HG03378 (cell line): Measurements from ENCODE around the gene NEO1.

ENCODE experiments used
- ATAC-seq: cut with Tn5 transposase; IDR thresholded peaks from one replicate; pipeline ENCODE4 v1.9.1; 2021; ENCODE audit warnings: mild to moderate bottlenecking, moderate library complexity; ENCODE audit not compliant: unreplicated experiment

NEO1 gene

DNA sequence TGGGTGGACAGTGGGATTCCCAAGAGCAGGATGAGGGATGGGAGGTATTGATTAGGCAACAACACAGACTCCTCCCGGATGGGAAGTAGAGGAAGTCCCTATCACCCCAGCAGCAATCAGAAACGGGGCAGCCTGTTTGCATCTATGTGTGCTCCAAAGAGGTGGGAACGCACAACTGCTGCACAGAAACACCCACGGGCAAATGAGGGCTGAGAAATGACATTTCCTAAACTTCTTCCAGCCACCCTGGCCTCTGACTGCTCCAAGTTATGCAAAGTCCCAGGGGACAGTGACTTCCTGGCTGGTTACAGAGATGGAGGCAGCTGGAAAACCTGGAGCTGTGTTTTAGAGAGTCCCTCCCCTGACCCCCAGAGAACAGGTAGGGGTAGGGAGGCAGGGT is 273.9 kb downstream of the NEO1 start:
- ATAC-seq: no peak

DNA sequence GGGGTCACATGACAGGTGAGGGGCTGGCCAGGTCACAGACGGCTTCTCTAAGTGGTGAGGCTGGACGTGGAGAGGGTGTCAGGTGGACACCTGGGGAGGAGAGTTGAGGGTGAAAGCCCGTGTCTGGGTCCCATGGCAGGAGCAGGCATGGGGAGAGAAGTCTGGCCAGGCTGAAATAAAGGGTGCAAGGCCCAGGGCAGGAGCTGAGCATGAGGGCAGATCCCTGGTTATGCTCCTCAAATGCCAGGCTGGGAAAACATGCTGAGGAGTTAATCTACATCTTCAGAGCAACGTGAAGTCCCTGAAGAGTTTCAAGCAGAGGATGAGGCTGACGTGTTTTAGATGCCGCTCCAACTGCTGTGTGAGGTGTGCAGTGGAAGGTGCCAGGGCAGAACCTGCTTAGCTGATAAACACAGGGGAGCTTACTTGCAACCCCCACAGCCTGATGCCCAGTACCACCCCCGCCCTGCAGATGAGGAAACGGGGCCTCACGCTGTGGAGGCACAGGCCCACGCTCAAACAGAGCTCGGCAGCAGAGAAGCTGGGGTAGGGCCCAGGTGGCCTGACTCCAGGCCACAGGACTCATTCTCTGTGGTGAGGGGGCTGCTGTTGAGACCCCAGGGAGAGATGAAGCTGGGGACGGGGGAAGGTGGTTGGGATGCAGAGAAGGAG is 276.0 kb downstream of the NEO1 start:
- ATAC-seq: no peak

DNA sequence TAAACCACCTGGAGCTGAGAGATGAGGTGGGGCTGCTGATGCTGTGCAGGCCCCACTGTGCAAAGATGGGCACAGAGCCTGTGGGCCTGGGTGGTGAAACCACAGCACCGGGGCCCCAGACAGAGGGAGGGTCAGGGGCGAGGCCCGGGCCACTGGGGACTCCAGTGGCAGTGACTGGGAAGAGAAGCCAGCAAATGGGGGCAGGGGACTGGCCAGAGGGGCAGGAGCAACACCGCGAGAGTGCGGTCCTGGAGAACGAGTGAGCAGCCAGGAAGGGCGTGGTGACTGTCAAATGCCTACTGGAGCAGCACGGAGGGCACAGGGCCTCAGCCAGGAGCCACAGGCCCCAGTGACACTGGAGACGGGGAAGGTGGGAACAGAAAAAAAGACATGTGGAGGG is 276.7 kb downstream of the NEO1 start:
- no peak for ATAC-seq

DNA sequence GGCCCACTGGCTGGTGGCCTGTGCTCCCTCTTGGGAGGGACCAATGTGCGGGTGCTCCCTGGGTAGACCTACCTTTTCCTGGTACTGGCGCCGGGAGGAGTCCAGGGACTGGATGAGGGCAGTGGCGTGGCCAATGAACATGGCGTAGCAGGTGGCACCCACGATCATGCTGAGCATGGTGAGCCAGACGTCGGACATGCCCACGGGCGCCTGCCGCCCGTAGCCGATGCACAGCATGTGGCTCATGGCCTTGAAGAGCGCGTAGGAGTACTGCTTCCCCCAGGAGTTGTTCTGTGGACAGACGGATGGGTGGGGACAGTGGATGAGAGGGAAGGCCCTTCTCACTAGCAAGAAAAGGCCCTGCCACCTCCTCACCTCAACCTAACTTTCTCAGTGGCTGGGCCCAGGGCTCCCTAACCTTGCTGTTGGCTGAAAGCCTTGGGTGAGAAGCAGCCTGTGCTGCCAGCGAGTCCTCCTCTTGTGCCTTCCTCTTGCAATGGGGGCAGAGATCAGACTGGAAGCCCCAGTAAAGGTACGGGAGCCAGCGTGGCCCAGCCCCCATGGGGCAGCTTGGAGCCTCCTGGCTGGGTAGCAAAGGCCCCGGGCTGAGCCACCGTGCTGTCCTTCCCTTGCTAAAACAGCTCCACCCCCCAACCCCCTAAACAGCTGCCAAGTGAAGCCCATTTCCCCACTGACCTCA is 277.4 kb downstream of the NEO1 start:
- ATAC-seq: no peak

DNA sequence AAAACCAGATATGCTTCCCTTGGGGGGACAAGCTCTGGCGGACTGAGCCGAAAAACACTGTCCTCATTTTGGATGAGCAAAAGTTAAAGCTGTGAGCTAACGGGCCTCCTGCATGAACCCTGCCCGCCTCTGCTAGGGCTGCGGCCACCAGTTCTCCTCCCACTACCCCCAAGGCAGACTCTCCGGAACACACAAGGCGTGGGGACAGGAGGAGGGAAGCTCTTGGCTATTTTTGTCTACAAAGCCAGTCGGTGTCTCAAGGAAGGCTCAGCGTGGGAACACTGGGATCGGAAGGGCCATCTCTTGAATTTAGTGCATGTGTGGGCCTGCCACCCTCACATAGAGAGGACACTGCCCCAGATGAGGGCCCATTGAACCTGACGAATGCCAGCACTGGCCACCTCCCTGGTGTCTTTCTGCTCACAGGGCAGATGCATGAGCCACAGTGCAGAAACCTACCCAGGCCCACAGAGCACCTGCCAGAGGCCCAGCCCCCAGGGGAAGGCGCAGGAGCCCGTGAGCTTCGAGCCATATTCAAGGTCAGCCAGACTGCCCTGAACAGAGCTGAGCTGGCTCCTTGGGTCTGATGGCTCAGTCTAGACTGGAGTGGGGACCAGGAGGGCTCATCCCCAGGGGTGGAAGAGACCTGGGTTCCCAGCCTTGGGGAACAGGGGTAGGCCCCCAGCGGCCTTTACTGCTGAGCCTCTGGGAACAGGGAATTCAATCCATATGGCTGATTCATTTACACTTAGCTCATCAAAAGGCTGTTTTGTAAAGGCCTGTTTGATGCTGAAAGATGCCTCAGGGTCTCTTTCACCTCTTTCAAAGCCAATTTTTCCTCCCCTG is 278.2 kb downstream of the NEO1 start:
- no peak for ATAC-seq

DNA sequence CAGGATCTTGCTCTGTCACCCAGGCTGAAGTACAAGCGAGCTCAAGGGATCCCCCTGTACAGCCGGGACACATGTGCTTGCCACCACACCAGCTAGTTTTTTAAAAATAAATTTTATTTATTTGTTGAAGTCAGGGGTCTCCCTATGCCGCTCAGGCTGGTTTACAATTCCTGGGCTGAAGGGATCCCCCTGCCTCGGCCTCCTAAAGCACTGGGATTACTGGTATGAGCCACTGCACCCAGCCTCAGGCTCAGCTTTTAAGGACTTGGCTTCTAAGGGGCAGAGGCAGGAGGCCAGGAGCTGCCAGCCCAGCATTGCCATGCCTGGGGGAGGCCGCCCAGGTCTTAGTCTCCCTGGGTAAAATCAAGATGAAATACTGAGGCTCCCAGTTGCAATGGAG is 279.2 kb downstream of the NEO1 start:
- ATAC-seq: no peak

DNA sequence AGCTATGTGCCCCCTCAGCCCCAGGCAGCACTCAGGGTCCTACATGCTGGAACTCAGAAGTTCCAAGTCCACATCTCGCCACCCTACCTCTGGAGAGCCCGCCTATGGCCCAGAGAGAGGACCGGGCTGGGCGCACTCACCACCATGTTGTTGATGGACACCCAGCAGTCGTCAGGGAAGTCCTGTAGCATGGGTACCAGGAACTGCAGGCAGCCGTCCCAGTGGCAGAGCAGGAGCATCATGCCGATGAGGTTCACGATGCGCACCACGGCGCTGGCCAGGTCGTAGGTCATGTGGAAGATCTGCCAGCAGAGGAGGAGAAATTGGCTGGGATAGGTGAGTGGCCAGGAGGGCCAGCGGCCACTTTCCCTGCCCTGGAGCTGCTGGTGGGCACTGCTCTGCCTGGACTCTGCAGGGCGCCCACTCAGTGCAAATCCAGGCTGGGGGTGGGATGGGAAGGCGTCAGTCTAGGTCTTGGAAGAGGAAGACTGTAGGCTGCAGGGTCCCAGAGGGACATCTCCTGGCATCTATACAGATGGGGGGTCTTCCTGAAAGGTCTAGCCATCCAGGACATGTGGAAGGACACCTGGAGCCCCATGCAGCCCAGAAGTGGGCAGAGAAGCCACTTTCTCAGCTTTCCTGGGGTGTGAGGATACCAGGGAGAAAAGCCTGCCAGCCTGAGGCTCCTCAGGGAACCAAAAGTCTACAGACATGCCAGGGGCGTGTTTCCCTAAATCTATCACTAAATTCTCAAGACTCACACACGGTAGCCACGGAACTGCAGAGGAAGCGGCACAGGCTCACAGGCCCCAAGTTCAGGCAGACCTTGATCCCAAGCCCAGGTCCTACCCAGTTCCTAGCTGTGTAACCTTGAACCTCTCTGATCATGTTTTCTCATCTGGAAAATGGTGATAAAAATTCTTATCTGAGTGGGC is 280.0 kb downstream of the NEO1 start:
- no peak for ATAC-seq

DNA sequence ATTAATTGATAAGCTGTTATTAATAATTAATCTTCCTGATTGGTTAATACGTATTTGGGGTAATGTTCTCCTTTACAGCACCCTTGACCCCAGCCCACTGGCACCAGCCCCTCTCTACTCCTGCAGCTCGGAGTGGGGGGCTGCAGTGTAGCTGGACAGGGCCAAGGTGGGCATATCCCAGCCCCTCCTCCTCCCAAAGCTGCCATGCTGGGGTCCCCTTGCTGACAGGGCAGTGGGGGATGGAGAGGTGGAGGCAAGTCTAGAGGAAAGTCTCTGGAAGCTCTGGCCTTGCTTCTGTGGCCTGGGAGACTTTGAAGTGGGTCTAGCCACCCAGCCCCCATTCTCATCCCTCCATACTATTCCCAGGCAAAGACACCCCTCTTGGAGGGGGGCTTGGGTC is 280.7 kb downstream of the NEO1 start:
- no peak for ATAC-seq

DNA sequence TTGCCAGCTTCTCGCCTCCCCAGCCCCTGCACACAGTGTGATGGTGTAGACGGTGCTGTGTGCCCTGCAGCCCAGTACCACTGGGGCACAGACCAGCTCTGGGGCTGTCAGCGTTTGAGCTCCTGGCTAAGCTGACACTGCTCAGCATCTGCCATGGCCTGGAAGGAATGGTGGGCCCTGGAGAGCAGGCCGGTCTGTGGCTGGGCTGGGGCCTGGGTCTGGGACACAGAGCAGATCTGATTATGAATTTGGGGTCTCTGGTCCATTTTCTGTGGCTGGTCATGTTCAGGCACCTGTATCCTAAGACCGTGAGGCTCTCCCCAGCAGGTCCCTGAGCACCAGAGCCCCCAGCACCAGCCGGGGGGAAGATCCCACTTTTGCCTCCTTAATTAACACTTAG is 281.8 kb downstream of the NEO1 start:
- no peak for ATAC-seq

DNA sequence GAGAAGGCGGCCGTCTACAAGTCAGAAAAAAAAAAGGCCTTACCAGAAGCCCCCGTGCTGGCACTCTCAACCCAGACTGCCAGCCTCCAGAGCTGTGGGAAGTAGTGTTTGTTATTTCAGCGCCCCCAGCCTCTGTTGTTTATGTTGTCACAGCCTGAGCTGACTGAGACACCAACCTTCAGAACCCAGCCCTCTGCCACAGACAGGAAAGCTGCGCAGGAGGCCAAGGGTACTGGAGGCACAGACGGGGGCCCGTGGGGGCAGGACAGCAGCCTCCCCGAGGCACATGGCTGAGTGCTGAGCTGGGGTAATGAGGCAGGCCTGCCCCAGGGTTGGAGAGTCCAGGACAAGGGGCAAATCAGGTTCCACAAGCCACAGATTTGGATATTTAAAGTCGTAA is 282.8 kb downstream of the NEO1 start:
- no peak for ATAC-seq

DNA sequence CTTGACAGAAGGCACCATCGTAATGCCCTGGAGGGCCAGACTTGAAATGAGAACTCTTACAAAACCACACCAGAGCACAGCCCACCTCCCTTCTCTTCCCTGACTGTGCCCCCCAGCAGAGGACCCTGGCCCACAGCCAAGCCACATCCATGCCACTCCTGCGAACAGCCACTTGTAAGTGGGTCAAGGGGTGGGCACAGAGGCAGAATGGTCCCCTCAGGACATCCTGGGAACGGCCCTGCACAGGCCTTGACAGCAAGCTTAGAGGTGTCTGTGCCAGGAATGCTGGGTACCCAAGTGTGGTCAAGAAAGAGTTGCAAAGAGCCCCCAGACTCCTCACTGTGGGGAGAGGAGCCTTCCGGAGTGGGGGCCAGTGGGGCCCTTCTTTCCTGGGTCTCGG is 283.2 kb downstream of the NEO1 start:
- no peak for ATAC-seq

DNA sequence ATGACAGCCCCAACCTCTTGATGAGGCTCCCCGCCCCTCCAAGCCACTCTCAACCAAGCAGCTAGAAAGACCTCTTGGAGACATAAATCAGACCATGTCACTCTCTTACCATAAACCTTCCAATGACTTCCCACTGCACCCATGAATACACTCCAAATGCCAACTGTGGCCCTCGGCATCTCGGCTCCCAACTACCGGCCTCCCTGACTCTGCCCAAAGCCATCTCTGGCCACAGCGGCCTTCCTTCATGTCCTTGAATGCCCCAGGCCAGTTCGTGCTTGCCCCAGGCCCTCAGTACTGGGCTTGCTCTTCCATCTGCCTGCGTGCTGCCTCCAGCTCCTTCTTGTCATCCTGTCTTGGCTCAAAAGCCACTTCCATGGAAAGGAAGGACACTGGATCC is 284.5 kb downstream of the NEO1 start:
- ATAC-seq: no peak

DNA sequence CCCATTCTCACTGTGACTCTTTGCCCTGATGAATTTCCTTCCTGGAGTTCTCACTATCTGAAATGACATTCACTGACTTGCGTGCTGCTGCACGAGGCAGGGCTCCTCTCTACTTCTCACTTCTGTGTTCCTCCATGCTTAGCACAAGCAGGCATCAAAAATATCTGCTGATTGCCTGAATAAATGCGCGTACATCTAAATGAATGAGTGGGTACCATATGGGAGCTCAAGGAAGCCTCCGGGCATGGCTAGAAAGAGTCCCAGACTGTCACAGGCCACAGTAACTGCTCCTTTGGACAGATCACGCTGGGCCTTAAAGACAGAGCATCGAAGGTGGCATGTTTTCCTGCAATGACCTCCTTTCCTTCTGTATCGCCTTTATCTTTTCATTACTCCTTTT is 284.9 kb downstream of the NEO1 start:
- no peak for ATAC-seq

DNA sequence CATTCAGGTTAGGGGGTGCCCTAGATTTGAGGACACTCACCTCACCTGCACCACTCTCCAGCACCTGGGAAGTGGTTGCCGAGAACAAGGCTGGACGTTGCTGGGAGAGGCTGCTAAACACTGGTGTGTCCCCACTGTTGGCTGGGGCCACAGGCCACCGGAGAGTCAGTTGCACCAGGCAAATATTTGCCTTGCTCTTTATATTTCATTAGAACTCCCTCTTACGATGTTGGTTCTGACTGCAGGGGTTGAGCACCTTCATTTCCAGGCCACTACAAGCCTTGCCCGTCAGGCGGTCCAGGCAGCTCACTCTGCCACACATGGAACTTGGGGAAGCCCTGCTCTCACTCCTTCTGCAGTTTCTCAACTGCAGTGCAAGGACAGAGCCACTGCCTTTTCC is 285.8 kb downstream of the NEO1 start:
- ATAC-seq: no peak

DNA sequence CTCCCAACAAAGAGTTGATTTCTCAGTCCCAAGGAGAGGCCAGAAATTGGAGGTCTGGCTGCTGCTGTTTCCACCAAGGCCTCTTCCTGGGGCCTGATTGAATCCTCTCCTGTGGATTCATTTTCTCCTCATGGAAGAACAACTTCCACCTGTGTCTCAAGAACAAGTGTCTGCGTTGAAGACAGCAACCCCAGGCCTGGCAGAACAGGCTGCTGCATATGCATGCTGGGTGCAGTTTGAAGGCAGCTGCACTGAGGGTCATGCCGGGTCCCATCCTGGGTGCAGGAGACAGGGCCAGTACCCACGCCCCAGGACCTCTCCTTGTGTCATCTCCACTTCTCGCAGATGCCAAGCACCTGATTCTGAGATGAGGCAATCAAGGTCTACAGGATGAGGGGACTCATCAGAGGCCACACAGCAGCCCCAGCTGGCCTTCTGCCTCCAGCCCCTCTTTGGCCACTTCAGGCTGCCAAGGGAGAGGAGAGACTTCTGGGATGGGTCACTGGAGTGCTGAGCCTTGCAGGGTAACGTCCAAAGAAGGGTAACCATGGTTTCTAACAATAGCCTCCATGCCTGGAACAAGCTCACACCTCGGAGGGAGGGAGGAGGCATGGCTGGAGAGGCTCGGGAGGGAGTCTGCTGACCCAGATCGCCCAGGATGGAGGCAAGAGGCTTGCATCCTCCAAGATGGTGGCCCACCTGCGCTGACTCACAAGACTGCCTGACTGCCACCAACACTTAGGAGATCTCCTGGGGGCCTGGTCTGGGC is 286.5 kb downstream of the NEO1 start:
- ATAC-seq: no peak

DNA sequence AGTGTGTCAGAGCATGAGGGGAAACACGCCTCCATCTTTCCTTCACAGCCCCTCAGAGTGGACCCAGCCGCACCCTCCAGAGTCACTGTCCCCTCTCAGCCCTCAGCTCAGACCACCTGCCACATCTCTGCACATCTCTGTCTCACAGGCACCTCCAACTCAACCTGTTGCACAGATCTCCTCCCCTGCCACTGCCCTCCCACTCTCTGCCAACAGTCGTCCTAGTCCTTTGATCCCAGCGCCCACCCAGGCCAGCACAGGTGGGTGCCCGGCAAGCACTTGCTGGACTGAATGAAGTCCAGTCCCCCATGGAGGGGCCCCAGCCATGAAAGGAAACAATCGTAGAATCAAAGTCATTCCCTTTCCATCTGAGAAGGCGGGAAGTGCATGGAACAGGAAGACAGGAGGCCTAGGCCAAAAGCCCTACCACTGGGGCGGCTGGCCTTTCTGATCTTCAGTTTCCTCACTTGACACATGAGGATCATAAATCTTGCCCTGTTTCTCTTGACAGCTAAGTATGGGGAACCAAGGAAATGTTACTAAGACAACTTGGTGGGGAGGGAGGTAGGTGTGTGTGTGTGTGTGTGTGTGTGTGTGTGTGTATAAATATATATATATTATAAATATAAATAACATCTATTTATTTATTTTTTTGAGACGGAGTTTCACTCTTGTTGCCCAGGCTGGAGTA is 288.4 kb downstream of the NEO1 start:
- ATAC-seq: no peak

DNA sequence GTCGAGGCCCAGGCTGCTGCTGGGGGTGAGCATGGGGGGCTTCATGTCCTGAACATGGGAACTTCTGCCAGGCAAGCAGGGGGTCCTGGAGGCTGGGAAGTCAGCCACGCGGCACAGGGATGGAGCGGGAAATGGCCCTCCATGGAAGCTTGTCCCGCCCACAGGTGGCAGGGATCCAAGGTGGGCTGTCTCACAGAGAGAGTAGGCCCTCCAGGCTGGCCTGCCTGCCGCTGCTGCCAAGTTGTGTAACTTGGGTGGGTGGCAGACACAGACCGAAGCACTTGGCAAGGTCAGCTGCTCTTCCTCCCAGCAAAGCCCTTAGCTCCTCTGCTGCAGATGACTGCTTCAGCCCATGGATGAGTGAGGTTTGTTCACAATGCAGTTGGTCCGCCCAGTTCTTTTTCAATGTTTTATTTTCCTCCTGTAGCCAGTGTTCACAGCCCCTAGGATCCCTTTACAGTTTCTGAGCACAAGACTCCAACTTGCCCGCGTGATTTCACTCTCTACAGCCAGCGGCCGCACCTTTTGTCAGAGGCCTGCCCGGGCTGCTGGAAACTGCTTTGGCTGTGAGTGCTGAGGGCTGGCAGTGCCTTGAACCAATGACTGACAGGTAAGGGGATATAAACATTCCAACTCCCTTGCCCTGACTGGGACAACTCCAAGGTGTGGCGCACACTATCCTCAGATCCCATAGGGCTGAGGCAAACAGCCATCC is 289.8 kb downstream of the NEO1 start:
- no peak for ATAC-seq

DNA sequence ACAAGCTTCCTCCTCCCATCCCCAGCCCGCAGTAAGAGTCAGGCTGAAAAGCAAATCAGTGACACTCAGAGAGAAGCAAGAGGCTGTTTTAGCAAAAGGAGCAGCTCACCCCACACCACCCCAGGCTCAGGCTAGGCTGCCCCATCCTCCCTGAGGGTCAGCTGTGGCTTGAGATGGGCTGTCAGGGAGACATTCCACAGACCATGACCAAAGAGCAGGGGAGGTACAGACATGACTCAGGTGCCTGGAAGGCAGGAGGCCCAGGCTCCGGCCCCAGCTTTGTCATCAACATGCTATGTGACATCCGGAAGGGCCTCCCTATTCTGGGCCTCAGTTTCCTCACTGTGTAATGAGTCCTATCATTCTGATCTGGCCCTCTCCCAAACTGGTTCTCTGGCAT is 291.8 kb downstream of the NEO1 start:
- ATAC-seq: no peak

DNA sequence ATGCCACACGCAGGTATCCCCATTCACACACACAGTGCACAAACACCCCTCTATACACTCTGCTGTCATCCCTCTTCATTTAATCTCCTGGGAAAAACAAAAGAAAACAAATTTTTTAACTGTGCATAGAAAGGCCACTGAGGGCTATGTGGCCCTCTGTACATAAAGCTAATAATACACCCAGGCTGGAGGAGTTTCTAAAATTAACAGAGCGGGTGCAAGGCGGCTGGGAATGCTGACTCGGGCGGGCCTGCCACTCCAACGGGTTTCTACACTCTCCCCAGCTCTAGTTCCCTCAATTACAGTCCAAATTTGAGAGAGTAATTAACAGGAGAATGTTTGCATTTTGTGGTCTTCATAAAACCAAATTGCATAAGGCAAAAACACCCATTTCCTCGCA is 293.4 kb downstream of the NEO1 start:
- no peak for ATAC-seq
